Gastroesophageal sphincter (tissue), 3 donors: ENCODE measurements around the gene TDRKH.

ENCODE experiments used
- CTCF ChIP-seq, 4 experiments: fragments of 200-600 bp in 2 of 4; fragments of 450-650 bp in 2 of 4; sonication (generic) in 1 of 4; IDR thresholded peaks; one replicate each; pipeline ENCODE4 v1.5.1; 2017 to 2019; ENCODE audit warnings: antibody characterized with exemption in 4 of 4, mild to moderate bottlenecking in 2 of 4, moderate library complexity in 2 of 4
- POLR2A ChIP-seq, 2 donors: fragments of 450-650 bp; IDR thresholded peaks; one replicate each; pipeline ENCODE4 v1.6.1; 2017; ENCODE audit warnings: antibody characterized with exemption in 2 of 2, mild to moderate bottlenecking in 2 of 2, moderate library complexity in 1 of 2
- POLR2AphosphoS5 ChIP-seq: sonication (generic); formaldehyde crosslinking; IDR thresholded peaks from one replicate; pipeline ENCODE4 v1.6.1; 2017; ENCODE audit warnings: antibody characterized with exemption

GRCh38 chr1:151782741-151783140, 7.6 kb downstream of the TDRKH start:
- no peak for TF ChIP-seq CTCF (IDR thresholded peaks at IDR 0.05)
- no peak for TF ChIP-seq POLR2A (IDR thresholded peaks at IDR 0.05)
- no peak for TF ChIP-seq POLR2AphosphoS5
